ENCODE results near the gene FSTL4. TPM values are rescaled to one million over a fixed set of nuclear protein-coding genes. Genes with fewer than 3 reads are reported as not detected.
A peak's percentile ranks its signal among the peaks of the same experiment; 100 is the strongest.

Gene FSTL4
- total and polyA plus RNA-seq, 2 of the 4 experiments (the other 2 are of a cell fraction): 0.18 TPM; not detected in 1

GRCh38 chr5:133319905-133320520 is 292.3 kb downstream of the FSTL4 start:
- CTCF ChIA-PET: no interaction called here
- Histone ChIP-seq H3K14ac (replicated peaks; ENCODE audit: low read depth, low read length) (no peak overlapping the region), H4K91ac (ENCODE audit: insufficient read depth, low read depth, low read length) (no peak overlapping the region), H3K36me3 (ENCODE audit: control insufficient read depth, insufficient read depth, low read length) (no peaks in the 10 kb centered on the region), H2AFZ (replicated peaks; ENCODE audit: low read length, poor library complexity) (no peak overlapping the region), H3K56ac (ENCODE audit: extremely low read depth, insufficient read depth, low read length) (no peak overlapping the region), H3K4me1 (ENCODE audit: control insufficient read depth, insufficient read depth, low read length) (no peaks in the 10 kb centered on the region), H2BK15ac (ENCODE audit: low read depth, low read length) (no peak overlapping the region), H3K18ac (ENCODE audit: low read depth, low read length) (no peak overlapping the region), H3K4me2 (ENCODE audit: low read depth, low read length) (no peak overlapping the region), H3K9me1 (ENCODE audit: insufficient read depth, low read length) (no peaks in the 10 kb centered on the region), H3K27me3 (ENCODE audit: control insufficient read depth, insufficient read depth, low read length) (peaks cover 23% of the 10 kb centered on the region), H2AK5ac (ENCODE audit: low read depth, low read length) (no peak overlapping the region), H2AK9ac (replicated peaks; ENCODE audit: low read depth, low read length, poor library complexity) (peak overlapping the region; percentile 6), H2BK120ac (ENCODE audit: low read depth, low read length) (no peak overlapping the region), H4K20me1 (ENCODE audit: insufficient read depth, low read length) (no peaks in the 10 kb centered on the region), H3K9ac (ENCODE audit: low read depth, low read length) (no peak overlapping the region), H3K27ac (ENCODE audit: insufficient read depth, low read length) (no peak overlapping the region), H2BK20ac (ENCODE audit: low read depth, low read length) (no peak overlapping the region), H2BK5ac (ENCODE audit: low read depth, low read length, poor library complexity, severe bottlenecking) (no peak overlapping the region), H3K79me1 (ENCODE audit: low read depth in 1 of 2, low read length in 2 of 2) (no peaks in the 10 kb centered on the region), H3K4me3 (ENCODE audit: insufficient read depth, low read depth, low read length) (no peak overlapping the region), H4K5ac (ENCODE audit: low read depth, low read length) (no peak overlapping the region), H4K8ac (ENCODE audit: low read depth in 2 of 2, low read length in 2 of 2) (no peak overlapping the region), H3K4ac (ENCODE audit: low read depth, low read length) (no peak overlapping the region), H3K23ac (ENCODE audit: low read depth, low read length) (no peak overlapping the region), H3K9me3 (ENCODE audit: control insufficient read depth, insufficient read depth, low read length) (no peaks in the 10 kb centered on the region)
- WGBS, 2 experiments (ENCODE audit: extremely low coverage in 2 of 2, insufficient read length in 1 of 2): no CpG with 5 or more reads among the region's 5 CpGs
- ATAC-seq (ENCODE audit: low read depth) (no peak), DNase-seq (no peak)
- dilution Hi-C loops (cut with HindIII; ENCODE audit: low sequenced_read_pairs, unreplicated experiment): no loop called here
- intact Hi-C loops (cut with micrococcal nuclease): no loop called here
- TF ChIP-seq CTCF (conservative IDR thresholded peaks at IDR 0.05; ENCODE audit: low read depth, low read length) (0 out of 2 replicates have a peak, but pooled peaks have one; percentile 1), RCOR1 (IDR thresholded peaks at IDR 0.05; ENCODE audit: insufficient replicate concordance, low read length) (no peak)
- BruUV-seq (replicated peaks): no TSS peak
- POLR2A ChIA-PET (ENCODE audit: unreplicated experiment): no interaction called here
- in situ Hi-C loops (cut with MboI; ENCODE audit: low sequenced_read_pairs): no loop called here

Measured in IMR-90 (cell line).